ENCODE data around the gene NF1. TPM values are rescaled to one million over a fixed set of nuclear protein-coding genes. Genes with fewer than 3 reads are reported as not detected.
A peak's percentile ranks its signal among the peaks of the same experiment; 100 is the strongest.

NF1 gene
- total RNA-seq, 1 donor from 2014 or later = 58.7 TPM

DNA sequence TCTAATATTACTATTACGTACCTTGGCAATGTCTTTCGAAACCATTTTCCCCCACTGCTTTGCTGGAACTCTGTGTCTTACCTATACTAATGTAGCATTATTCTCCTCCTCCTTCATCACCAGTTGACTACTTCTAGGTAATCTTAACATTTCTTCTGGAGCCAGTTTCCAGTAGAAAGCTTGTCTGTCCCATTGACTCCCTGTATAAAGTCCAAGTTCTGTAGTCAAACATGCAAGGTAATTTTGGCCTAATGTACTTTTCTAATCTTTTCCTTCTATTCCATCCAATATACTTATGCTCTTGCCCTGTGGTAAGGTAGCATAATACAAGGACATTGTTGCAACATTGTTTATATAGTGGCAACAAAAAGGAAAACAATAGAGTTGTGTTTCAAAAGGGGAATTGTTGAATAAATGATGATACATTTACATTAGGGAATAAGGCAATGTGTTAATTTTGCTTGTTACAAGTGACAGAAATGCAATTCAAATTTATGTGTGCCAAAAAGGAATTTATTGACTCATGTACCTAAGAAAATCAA is 174.3 kb downstream of the NF1 start:
- intact Hi-C loops (cut with DNase I) = no loop called here
- H3K36me3 ChIP-seq = peaks cover 0 to 10% of the 10 kb centered on the region in 2 donors
- H3K4me3 ChIP-seq = no peak overlapping the region
- no peak for DNase-seq (ENCODE audit: extremely low spot score in 2 of 2)
- no peaks in the 10 kb centered on the region for H3K9me3 ChIP-seq
- peak overlapping the region; percentile 70 for H3K27ac ChIP-seq
- TF ChIP-seq POLR2AphosphoS5 (IDR thresholded peaks at IDR 0.05; ENCODE audit: insufficient read depth in 1 of 2, low read depth in 1 of 2) (no peak), POLR2A (IDR thresholded peaks at IDR 0.05) (no peak)
- TF ChIP-seq, protein P1, sequence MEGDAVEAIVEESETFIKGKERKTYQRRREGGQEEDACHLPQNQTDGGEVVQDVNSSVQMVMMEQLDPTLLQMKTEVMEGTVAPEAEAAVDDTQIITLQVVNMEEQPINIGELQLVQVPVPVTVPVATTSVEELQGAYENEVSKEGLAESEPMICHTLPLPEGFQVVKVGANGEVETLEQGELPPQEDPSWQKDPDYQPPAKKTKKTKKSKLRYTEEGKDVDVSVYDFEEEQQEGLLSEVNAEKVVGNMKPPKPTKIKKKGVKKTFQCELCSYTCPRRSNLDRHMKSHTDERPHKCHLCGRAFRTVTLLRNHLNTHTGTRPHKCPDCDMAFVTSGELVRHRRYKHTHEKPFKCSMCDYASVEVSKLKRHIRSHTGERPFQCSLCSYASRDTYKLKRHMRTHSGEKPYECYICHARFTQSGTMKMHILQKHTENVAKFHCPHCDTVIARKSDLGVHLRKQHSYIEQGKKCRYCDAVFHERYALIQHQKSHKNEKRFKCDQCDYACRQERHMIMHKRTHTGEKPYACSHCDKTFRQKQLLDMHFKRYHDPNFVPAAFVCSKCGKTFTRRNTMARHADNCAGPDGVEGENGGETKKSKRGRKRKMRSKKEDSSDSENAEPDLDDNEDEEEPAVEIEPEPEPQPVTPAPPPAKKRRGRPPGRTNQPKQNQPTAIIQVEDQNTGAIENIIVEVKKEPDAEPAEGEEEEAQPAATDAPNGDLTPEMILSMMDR (IDR thresholded peaks at IDR 0.05) = no peak
- H3K27me3 ChIP-seq = no peaks in the 10 kb centered on the region
- peaks cover 27% of the 10 kb centered on the region for H3K4me1 ChIP-seq

GRCh38 chr17:31269578-31269983 is 174.8 kb downstream of the NF1 start:
- TF ChIP-seq, protein P1 (IDR thresholded peaks at IDR 0.05) = no peak
- TF ChIP-seq POLR2A (IDR thresholded peaks at IDR 0.05) = no peak
- TF ChIP-seq POLR2AphosphoS5 (IDR thresholded peaks at IDR 0.05; ENCODE audit: insufficient read depth in 1 of 2, low read depth in 1 of 2) = no peak
- Histone ChIP-seq H3K27ac (peak overlapping the region; percentile 63), H3K4me1 (peaks cover 31% of the 10 kb centered on the region), H3K9me3 (no peaks in the 10 kb centered on the region), H3K36me3 (peaks cover 0 to 10% of the 10 kb centered on the region in 2 donors), H3K4me3 (no peak overlapping the region), H3K27me3 (no peaks in the 10 kb centered on the region)
- no peak for DNase-seq (ENCODE audit: extremely low spot score in 2 of 2)
- intact Hi-C loops (cut with DNase I) = no loop called here

GRCh38 chr17:31272236-31272635 is 177.5 kb downstream of the NF1 start:
- intact Hi-C loops (cut with DNase I) = no loop called here
- Histone ChIP-seq H3K27me3 (no peaks in the 10 kb centered on the region), H3K36me3 (no peaks in the 10 kb centered on the region), H3K27ac (no peak overlapping the region), H3K4me1 (peaks cover 31% of the 10 kb centered on the region), H3K4me3 (no peak overlapping the region), H3K9me3 (no peaks in the 10 kb centered on the region)
- TF ChIP-seq POLR2AphosphoS5 (IDR thresholded peaks at IDR 0.05; ENCODE audit: insufficient read depth in 1 of 2, low read depth in 1 of 2) (no peak), POLR2A (IDR thresholded peaks at IDR 0.05) (no peak)
- TF ChIP-seq, protein P1 (IDR thresholded peaks at IDR 0.05) = no peak
- no peak for DNase-seq (ENCODE audit: extremely low spot score in 2 of 2)

DNA sequence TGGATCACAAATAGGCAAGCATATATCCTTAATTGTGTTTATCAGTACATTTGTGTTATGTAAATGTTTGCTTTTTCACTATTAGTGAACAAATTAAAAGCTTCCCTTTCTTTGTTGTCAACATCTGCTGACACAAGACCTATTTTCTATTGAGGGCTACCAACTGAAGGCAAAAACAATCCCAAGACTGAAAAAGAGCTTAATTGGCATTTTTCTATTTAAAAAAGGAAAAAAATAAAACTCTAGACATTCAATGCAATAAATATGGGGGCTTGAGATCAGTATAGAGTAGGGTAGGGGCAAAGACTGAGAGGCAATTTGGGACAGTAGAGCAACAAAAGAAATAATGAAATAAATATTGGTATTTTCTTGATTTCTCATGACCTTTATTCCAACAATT is 178.0 kb downstream of the NF1 start:
- no peak for TF ChIP-seq POLR2AphosphoS5 (IDR thresholded peaks at IDR 0.05; ENCODE audit: insufficient read depth in 1 of 2, low read depth in 1 of 2)
- TF ChIP-seq, protein P1 (IDR thresholded peaks at IDR 0.05) = no peak
- TF ChIP-seq POLR2A (IDR thresholded peaks at IDR 0.05) = no peak
- intact Hi-C loops (cut with DNase I) = no loop called here
- DNase-seq (ENCODE audit: extremely low spot score in 2 of 2) = no peak
- no peaks in the 10 kb centered on the region for H3K27me3 ChIP-seq
- H3K27ac ChIP-seq = no peak overlapping the region
- no peak overlapping the region for H3K4me3 ChIP-seq
- no peaks in the 10 kb centered on the region for H3K36me3 ChIP-seq
- H3K4me1 ChIP-seq = peaks cover 31% of the 10 kb centered on the region
- no peaks in the 10 kb centered on the region for H3K9me3 ChIP-seq

DNA sequence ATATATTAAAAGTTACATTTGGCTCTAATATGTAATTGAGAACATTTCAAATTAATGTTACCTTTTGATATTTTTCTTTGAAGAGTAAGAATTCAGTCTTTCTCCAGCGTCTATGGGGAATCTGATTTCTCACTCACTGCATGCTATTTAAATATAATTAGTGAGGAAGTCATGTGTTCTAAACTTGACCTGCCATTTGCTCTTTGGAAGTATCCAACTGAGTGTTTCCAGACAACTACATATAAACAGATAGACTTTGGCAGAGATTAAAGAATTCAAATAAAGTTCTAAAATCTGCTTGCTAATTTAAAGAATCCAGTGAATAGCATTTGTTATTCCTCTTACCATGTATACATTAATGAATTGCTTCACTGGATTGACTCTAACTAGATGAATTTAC is 178.7 kb downstream of the NF1 start:
- TF ChIP-seq POLR2A (IDR thresholded peaks at IDR 0.05) (no peak), POLR2AphosphoS5 (IDR thresholded peaks at IDR 0.05; ENCODE audit: insufficient read depth in 1 of 2, low read depth in 1 of 2) (no peak)
- TF ChIP-seq, protein P1 (IDR thresholded peaks at IDR 0.05) = no peak
- Histone ChIP-seq H3K27ac (no peak overlapping the region), H3K4me3 (no peak overlapping the region), H3K9me3 (no peaks in the 10 kb centered on the region), H3K27me3 (no peaks in the 10 kb centered on the region), H3K4me1 (peaks cover 31% of the 10 kb centered on the region), H3K36me3 (no peaks in the 10 kb centered on the region)
- DNase-seq (ENCODE audit: extremely low spot score in 2 of 2) = no peak
- intact Hi-C loops (cut with DNase I) = no loop called here
